Measurements from ENCODE around the gene TMEM258.

TMEM258 gene

GRCh38 chr11:61756452-61757212, 35.8 kb downstream of the TMEM258 start:
- Histone ChIP-seq H3K27ac (peak overlapping the region; percentile 73), H3K9me3 (ENCODE audit: low read depth, low read length) (no peaks in the 10 kb centered on the region), H3K36me3 (ENCODE audit: insufficient read depth, low read length) (no peaks in the 10 kb centered on the region), H3K9ac (ENCODE audit: insufficient read length) (no peak overlapping the region), H3K4me3 (peak overlapping the region; percentile 37)
- DNase-seq (ENCODE audit: low read depth, low spot score), result no peak
- TF ChIP-seq POLR2AphosphoS5 (IDR thresholded peaks at IDR 0.05; ENCODE audit: borderline replicate concordance, low read depth, low read length) (0 out of 2 replicates have a peak, but pooled peaks have one; percentile 29), FOXP2 (optimal IDR thresholded peaks at IDR 0.05; ENCODE audit: control extremely low read depth, extremely low read length, insufficient read depth) (no peak), EZH2 (IDR thresholded peaks at IDR 0.05) (no peak)

GRCh38 chr11:61756147-61756451, 36.3 kb downstream of the TMEM258 start:
- Histone ChIP-seq H3K9ac (ENCODE audit: insufficient read length) (no peak overlapping the region), H3K9me3 (ENCODE audit: low read depth, low read length) (no peaks in the 10 kb centered on the region), H3K4me3 (no peak overlapping the region), H3K27ac (peak overlapping the region; percentile 73), H3K36me3 (ENCODE audit: insufficient read depth, low read length) (no peaks in the 10 kb centered on the region)
- TF ChIP-seq FOXP2 (optimal IDR thresholded peaks at IDR 0.05; ENCODE audit: control extremely low read depth, extremely low read length, insufficient read depth) (no peak), EZH2 (IDR thresholded peaks at IDR 0.05) (no peak), POLR2AphosphoS5 (IDR thresholded peaks at IDR 0.05; ENCODE audit: borderline replicate concordance, low read depth, low read length) (no peak)
- DNase-seq (ENCODE audit: low read depth, low spot score), result no peak

- no peak overlapping the region for H3K27ac ChIP-seq
- no peaks in the 10 kb centered on the region for H3K9me3 ChIP-seq (ENCODE audit: low read depth, low read length)
- H3K9ac ChIP-seq (ENCODE audit: insufficient read length), result no peak overlapping the region
- H3K4me3 ChIP-seq, result no peak overlapping the region
- no peak for TF ChIP-seq FOXP2 (optimal IDR thresholded peaks at IDR 0.05; ENCODE audit: control extremely low read depth, extremely low read length, insufficient read depth)
- TF ChIP-seq POLR2AphosphoS5 (IDR thresholded peaks at IDR 0.05; ENCODE audit: borderline replicate concordance, low read depth, low read length), result no peak
- TF ChIP-seq EZH2 (IDR thresholded peaks at IDR 0.05), result no peak
- DNase-seq (ENCODE audit: low read depth, low spot score), result no peak
- H3K36me3 ChIP-seq (ENCODE audit: insufficient read depth, low read length), result no peaks in the 10 kb centered on the region
These were observed 37.6 kb downstream of the TMEM258 start for GRCh38 chr11:61754534-61755482.

GRCh38 chr11:61753672-61754071, 38.7 kb downstream of the TMEM258 start:
- peak overlapping the region; percentile 86 for H3K4me3 ChIP-seq

GRCh38 chr11:61752925-61753521, 39.4 kb downstream of the TMEM258 start:
- H3K9ac ChIP-seq (ENCODE audit: insufficient read length), result peak overlapping the region; percentile 80

More at GRCh38 chr11:61753672-61754071, 38.7 kb downstream of the TMEM258 start:
- DNase-seq (ENCODE audit: low read depth, low spot score), result no peak
- TF ChIP-seq FOXP2 (optimal IDR thresholded peaks at IDR 0.05; ENCODE audit: control extremely low read depth, extremely low read length, insufficient read depth), result no peak
- TF ChIP-seq POLR2AphosphoS5 (IDR thresholded peaks at IDR 0.05; ENCODE audit: borderline replicate concordance, low read depth, low read length), result no peak
- TF ChIP-seq EZH2 (IDR thresholded peaks at IDR 0.05), result no peak
- Histone ChIP-seq H3K27ac (no peak overlapping the region), H3K36me3 (ENCODE audit: insufficient read depth, low read length) (no peaks in the 10 kb centered on the region), H3K9me3 (ENCODE audit: low read depth, low read length) (no peaks in the 10 kb centered on the region), H3K9ac (ENCODE audit: insufficient read length) (no peak overlapping the region)

GRCh38 chr11:61752117-61752924, 40.1 kb downstream of the TMEM258 start, which contains the start of gene MYRF:
Gene MYRF (plus strand): TSS chr11:61752636. CDS start chr11:61752745, 109 bp downstream.
- Histone ChIP-seq H3K27ac (no peak within 1 kb of the TSS), H3K4me3 (peak within 1 kb of the TSS; percentile 86), H3K9ac (ENCODE audit: insufficient read length) (peak within 1 kb of the TSS; percentile 80), H3K9me3 (ENCODE audit: low read depth, low read length) (no peaks in the 10 kb centered on the region), H3K36me3 (ENCODE audit: insufficient read depth, low read length) (no peaks in the 10 kb centered on the region)
- TF ChIP-seq POLR2AphosphoS5 (IDR thresholded peaks at IDR 0.05; ENCODE audit: borderline replicate concordance, low read depth, low read length), result no peak
- no peak for DNase-seq (ENCODE audit: low read depth, low spot score)

More at GRCh38 chr11:61752925-61753521, 39.4 kb downstream of the TMEM258 start:
- Histone ChIP-seq H3K27ac (no peak overlapping the region), H3K4me3 (peak overlapping the region; percentile 86), H3K36me3 (ENCODE audit: insufficient read depth, low read length) (no peaks in the 10 kb centered on the region), H3K9me3 (ENCODE audit: low read depth, low read length) (no peaks in the 10 kb centered on the region)
- DNase-seq (ENCODE audit: low read depth, low spot score), result no peak
- TF ChIP-seq EZH2 (IDR thresholded peaks at IDR 0.05) (no peak), FOXP2 (optimal IDR thresholded peaks at IDR 0.05; ENCODE audit: control extremely low read depth, extremely low read length, insufficient read depth) (no peak), POLR2AphosphoS5 (IDR thresholded peaks at IDR 0.05; ENCODE audit: borderline replicate concordance, low read depth, low read length) (no peak)

GRCh38 chr11:61751384-61751783, 41.0 kb downstream of the TMEM258 start:
- DNase-seq (ENCODE audit: low read depth, low spot score), result no peak
- Histone ChIP-seq H3K9me3 (ENCODE audit: low read depth, low read length) (no peaks in the 10 kb centered on the region), H3K36me3 (ENCODE audit: insufficient read depth, low read length) (no peaks in the 10 kb centered on the region), H3K9ac (ENCODE audit: insufficient read length) (no peak overlapping the region), H3K4me3 (no peak overlapping the region), H3K27ac (no peak overlapping the region)
- TF ChIP-seq EZH2 (IDR thresholded peaks at IDR 0.05) (no peak), FOXP2 (optimal IDR thresholded peaks at IDR 0.05; ENCODE audit: control extremely low read depth, extremely low read length, insufficient read depth) (no peak), POLR2AphosphoS5 (IDR thresholded peaks at IDR 0.05; ENCODE audit: borderline replicate concordance, low read depth, low read length) (no peak)

All from SK-N-MC (cell line).